Activated naive CD8-positive, alpha-beta T cell treated with anti-CD3 and anti-CD28 coated beads, Interleukin-2, amount 50 U/mL, for 24 hours (primary cell): ENCODE measurements around the gene XK.
"Not testable (repeated sequence)": the region's sequence is repeated elsewhere in the genome, so short reads cannot be mapped to it uniquely, and the experiment has no call there.

Source experiments
- ATAC-seq: fragments of 150-1000 bp; cut with Tn5 transposase; one replicate; pipeline ENCODE4 v1.10.0; 2021
- DNase-seq: peaks from one replicate; pipeline ENCODE4 v3.0.0; 2021
- H3K27ac Mint-ChIP-seq: one replicate; pipeline ENCODE4 v1.8.0; 2021; ENCODE audit warnings: mild to moderate bottlenecking, mixed read lengths
- H3K27me3 Mint-ChIP-seq: one replicate; pipeline ENCODE4 v1.8.0; 2021; ENCODE audit warnings: mixed read lengths
- H3K36me3 Mint-ChIP-seq: one replicate; pipeline ENCODE4 v1.8.0; 2021; ENCODE audit warnings: low read depth, mixed read lengths
- H3K4me1 Mint-ChIP-seq: one replicate; pipeline ENCODE4 v1.8.0; 2021; ENCODE audit warnings: mixed read lengths
- H3K4me3 Mint-ChIP-seq: one replicate; pipeline ENCODE4 v1.8.0; 2021; ENCODE audit warnings: mild to moderate bottlenecking, moderate library complexity, mixed read lengths
- H3K9me3 Mint-ChIP-seq: one replicate; pipeline ENCODE4 v1.8.0; 2021; ENCODE audit warnings: mixed read lengths

The XK gene

DNA sequence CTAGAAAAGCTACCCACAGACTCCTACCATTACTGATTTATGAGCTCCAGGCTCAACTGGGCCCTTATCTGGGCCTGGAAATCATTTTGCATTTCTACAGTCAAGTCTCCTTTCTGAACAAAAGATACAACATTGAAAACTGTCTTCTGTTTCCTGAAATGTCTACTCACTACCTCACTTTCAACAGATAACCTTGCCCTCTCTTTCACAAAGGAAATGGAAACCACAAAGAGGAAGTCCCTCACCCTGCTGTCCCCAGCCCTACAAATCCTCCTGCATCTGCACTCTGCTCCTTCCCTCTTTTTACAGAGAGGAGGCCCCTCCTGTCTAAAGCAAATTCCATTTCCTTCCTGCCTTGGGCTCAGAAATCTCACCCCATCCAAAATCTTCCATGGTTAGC, 69.4 kb downstream of the XK start:
- Mint-ChIP-seq H3K27me3 (no peaks in the 10 kb centered on the region), H3K27ac (no peak overlapping the region), H3K36me3 (no peaks in the 10 kb centered on the region), H3K9me3 (no peaks in the 10 kb centered on the region), H3K4me3 (no peak overlapping the region), H3K4me1 (peaks cover 6% of the 10 kb centered on the region)
- DNase-seq (peak; percentile 12), ATAC-seq (peak; percentile 82)

DNA sequence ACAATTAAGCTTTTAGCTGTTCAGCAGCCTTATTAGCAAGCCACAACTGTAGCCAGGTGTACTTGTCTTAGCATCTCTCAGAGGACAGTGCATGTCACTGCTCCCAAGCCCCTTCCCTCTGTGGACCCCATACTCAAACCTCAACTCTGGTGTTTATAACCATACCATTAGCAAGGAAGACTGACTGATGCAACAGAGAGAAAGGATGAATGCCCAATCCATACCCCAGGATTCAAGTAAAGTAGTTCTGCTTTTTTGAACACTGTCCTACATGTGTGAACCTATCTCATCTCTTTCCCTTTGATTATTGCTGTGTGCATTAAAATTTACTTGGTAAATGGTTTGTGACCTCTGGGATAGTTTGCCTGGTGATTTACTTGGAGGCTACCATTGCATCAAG, 71.5 kb downstream of the XK start:
- DNase-seq, result no peak
- H3K27me3 Mint-ChIP-seq, result no peaks in the 10 kb centered on the region
- no peak overlapping the region for H3K27ac Mint-ChIP-seq
- H3K4me1 Mint-ChIP-seq, result peaks cover 1% of the 10 kb centered on the region
- no peaks in the 10 kb centered on the region for H3K9me3 Mint-ChIP-seq
- no peak overlapping the region for H3K4me3 Mint-ChIP-seq
- ATAC-seq, result no peak
- H3K36me3 Mint-ChIP-seq, result no peaks in the 10 kb centered on the region

DNA sequence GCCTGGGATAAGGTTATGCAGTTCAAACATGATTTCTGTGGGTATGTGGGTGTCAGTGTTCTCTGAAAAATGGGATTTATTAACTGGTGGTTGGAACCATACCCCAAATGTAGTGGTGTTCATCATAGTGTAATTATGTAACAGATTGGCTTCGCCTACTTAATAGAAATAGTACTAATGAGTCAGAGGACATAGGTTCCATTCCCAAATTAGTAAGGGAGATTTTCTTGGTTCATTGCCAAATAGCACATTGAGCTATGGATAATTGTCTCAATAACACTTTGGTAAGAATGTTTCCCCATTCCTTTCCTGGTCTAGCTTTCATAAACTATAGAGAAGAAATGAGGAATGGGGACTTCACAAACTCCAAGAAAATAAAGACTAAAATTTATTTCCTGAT, 73.8 kb downstream of the XK start:
- H3K27ac Mint-ChIP-seq, result no peak overlapping the region
- no peak overlapping the region for H3K4me3 Mint-ChIP-seq
- ATAC-seq (no peak), DNase-seq (no peak)
- H3K27me3 Mint-ChIP-seq, result no peaks in the 10 kb centered on the region
- no peaks in the 10 kb centered on the region for H3K9me3 Mint-ChIP-seq
- H3K36me3 Mint-ChIP-seq, result no peaks in the 10 kb centered on the region
- H3K4me1 Mint-ChIP-seq, result peaks cover 5% of the 10 kb centered on the region

DNA sequence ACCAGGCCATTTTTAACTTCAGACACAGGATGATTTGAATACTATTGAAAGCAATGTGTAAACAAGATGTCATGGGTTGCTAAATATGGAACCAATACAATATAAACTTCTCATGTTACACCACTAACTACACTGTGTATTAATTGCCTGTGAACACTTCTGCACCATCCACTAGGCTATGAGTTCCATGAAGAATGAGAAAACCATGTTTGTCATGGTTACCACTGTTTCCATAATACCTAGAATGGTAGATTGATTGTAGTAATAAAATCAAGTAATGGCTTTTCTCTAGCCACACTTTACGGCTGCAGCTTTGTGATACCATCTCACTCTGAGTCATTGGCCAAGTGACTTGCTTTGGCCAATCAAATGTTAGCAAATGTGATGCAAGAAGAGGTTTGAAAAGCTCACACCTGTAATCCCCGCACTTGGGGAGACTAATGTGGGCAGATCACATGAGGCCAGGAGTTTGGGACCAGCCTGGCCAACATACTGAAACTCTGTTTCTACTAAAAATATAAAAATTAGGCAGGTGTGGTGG, 74.4 kb downstream of the XK start:
- Mint-ChIP-seq H3K9me3 (no peaks in the 10 kb centered on the region), H3K4me3 (no peak overlapping the region), H3K36me3 (no peaks in the 10 kb centered on the region), H3K4me1 (peaks cover 5% of the 10 kb centered on the region), H3K27ac (no peak overlapping the region), H3K27me3 (no peaks in the 10 kb centered on the region)
- ATAC-seq, result peak; percentile 40
- no peak for DNase-seq

DNA sequence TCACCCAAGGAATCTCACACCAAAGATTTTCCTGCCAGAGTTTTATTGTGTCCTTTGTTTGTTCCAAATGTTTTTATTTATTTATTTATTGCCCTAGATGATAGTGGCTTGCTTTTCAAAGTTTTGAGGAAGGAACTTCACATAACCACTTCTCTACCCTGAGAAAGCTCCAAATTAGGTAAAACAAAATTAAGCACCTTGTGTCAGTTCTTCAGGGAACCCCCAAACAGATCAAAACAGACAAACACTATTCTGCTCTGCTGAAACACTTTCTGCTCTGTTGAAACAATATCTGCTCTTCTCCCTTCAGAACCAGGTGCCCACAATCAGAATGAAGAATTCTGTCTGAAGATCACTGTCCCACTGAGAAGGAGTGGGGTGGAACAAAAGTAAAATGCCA, 77.8 kb downstream of the XK start:
- Mint-ChIP-seq H3K4me1 (peaks cover 13% of the 10 kb centered on the region), H3K9me3 (no peaks in the 10 kb centered on the region), H3K4me3 (no peak overlapping the region), H3K27ac (peak overlapping the region; percentile 54), H3K27me3 (no peaks in the 10 kb centered on the region), H3K36me3 (peaks cover 1% of the 10 kb centered on the region)
- ATAC-seq (no peak), DNase-seq (no peak)

DNA sequence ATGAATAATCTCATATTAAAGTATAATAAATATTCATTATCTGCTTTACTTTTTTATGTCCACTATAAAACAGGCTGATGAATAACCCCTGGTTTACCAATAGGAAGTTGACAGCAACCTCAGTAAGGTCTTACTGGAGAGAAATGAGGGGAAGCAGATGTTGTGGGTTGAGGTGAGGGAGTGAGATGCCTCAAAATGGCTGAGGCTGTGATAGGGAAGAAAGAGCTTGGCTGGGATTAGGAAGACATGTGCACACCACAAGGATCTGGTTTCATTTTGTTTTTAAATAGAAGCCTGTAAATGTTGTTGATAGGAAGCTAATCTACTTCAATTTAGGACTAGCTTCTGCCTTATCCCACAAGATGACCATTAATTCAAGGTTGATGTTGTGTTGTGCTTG, 79.9 kb downstream of the XK start:
- peaks cover 1% of the 10 kb centered on the region for H3K36me3 Mint-ChIP-seq
- H3K27ac Mint-ChIP-seq, result peak overlapping the region; percentile 18
- H3K4me3 Mint-ChIP-seq, result no peak overlapping the region
- ATAC-seq, result no peak
- no peak for DNase-seq
- H3K9me3 Mint-ChIP-seq, result no peaks in the 10 kb centered on the region
- H3K27me3 Mint-ChIP-seq, result no peaks in the 10 kb centered on the region
- H3K4me1 Mint-ChIP-seq, result peaks cover 12% of the 10 kb centered on the region

DNA sequence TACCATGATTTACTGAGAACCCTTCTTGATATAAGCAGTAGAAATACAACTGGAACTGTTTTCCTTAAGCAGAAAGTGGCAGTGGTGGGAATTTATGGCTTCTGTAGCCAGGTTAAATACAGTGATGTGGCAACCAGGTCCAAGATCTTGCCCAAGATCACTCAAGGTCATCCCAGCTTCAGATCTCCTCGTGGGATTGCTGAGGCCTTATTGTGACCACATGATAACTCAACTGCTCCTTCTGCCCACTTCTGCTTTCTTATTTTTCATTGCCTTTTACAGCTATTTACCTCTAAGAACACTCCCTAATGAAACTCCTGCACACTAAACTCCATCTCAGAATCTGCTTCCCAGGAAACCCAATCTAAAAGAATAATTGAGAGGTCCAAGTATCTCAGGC, 81.8 kb downstream of the XK start:
- no peak for ATAC-seq
- DNase-seq, result no peak
- Mint-ChIP-seq H3K4me3 (no peak overlapping the region), H3K4me1 (peaks cover 12% of the 10 kb centered on the region), H3K27ac (no peak overlapping the region), H3K9me3 (no peaks in the 10 kb centered on the region), H3K36me3 (peaks cover 1% of the 10 kb centered on the region), H3K27me3 (no peaks in the 10 kb centered on the region)

DNA sequence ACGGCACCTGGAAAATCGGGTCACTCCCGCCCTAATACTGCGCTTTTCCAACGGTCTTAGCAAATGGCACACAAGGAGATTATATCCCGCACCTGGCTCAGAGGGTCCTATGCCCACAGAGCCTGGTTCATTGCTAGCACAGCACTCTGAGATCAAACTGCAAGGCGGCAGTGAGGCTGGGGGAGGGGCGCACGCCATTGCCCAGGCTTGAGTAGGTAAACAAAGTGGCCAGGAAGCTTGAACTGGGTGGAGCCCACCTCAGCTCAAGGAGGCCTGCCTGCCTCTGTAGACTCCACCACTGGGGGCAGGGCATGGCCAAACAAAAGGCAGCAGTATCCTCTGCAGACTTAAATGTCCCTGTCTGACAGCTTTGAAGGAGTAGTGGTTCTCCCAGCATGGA, 83.3 kb downstream of the XK start:
- not testable (repeated sequence) for DNase-seq, H3K4me1 Mint-ChIP-seq, H3K4me3 Mint-ChIP-seq, H3K36me3 Mint-ChIP-seq, H3K27me3 Mint-ChIP-seq, H3K27ac Mint-ChIP-seq, H3K9me3 Mint-ChIP-seq, ATAC-seq

DNA sequence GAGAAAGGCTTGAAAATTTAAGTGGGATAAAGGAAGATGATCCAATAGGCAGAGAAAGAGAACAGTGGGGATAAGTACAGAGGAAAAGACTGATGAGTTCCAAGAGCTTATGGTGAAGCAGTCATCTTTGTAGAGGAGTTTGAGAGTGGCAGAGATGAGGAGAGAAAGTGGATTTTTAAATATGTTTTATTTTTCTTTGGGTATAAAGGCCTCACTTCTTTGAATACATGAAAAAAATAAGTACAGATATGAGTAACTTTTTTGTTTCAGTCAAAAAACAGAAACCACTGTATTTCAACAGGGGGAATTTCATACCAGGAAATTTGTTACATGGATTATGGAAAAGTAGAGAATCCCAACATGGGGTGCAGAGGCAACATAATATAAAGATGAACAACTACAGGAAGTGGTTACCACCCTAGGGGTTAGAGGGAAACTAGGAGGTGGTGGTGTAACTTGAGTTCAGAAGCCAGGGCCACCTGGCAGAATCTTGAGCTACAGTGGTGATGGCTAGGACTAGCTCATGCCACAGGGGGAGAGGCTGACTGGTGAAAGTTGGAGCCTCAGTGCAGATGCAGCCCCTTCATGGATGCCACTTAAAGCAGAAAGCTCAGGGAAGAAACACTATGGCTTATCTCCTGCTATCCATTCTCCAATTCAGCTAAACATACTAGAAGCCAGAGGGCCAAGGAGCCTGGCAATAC, 90.8 kb downstream of the XK start:
- DNase-seq (no peak), ATAC-seq (peak; percentile 73)
- Mint-ChIP-seq H3K4me1 (peaks cover 25% of the 10 kb centered on the region), H3K27me3 (no peaks in the 10 kb centered on the region), H3K4me3 (no peak overlapping the region), H3K27ac (peak overlapping the region; percentile 55), H3K36me3 (no peaks in the 10 kb centered on the region), H3K9me3 (no peaks in the 10 kb centered on the region)

DNA sequence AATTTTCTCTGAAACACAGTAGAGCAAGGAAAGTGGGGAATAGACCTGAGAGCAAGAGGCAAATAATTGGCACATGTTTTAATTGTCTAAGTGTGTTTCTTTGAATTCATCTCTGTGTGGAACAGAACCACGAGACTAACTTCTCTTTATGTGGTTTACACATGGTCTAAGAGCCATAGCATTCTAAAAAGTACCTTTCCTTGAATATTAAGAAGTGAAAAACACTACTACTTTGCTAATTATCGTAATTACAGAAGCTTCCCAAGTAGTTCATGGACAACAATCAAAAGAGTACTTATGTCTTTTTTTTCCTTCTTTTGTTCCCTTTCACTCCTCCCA, 91.4 kb downstream of the XK start:
- no peak for DNase-seq
- Mint-ChIP-seq H3K4me1 (peaks cover 25% of the 10 kb centered on the region), H3K9me3 (no peaks in the 10 kb centered on the region), H3K36me3 (no peaks in the 10 kb centered on the region), H3K4me3 (no peak overlapping the region), H3K27me3 (no peaks in the 10 kb centered on the region), H3K27ac (no peak overlapping the region)
- ATAC-seq, result no peak

DNA sequence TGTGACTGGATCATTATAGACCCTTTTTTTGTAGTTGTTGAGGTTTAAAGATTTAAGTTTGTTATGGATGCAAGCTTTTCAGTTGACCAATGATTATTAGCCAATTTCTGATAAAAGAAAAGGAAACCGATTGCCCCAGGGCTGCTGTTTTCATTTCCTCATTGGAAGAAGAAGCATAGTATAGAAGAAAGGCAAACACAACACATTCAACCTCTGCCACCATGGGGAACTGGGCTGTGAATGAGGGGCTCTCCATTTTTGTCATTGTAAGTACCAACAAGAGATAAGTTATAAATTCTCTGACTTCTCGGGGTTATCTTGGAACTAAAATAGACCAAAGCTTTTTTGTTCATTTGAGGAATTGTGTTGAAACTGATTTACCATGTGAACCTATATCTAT, 94.3 kb downstream of the XK start, which contains the start of gene CYBB:
TSS of gene CYBB (plus strand) at position 203 of the 400 bp plus-strand sequence. CDS start at position 222, 19 bp downstream.
- Mint-ChIP-seq H3K4me3 (peak within 1 kb of the TSS; percentile 55), H3K27ac (peak within 1 kb of the TSS; percentile 49)
- no peak for ATAC-seq

DNA sequence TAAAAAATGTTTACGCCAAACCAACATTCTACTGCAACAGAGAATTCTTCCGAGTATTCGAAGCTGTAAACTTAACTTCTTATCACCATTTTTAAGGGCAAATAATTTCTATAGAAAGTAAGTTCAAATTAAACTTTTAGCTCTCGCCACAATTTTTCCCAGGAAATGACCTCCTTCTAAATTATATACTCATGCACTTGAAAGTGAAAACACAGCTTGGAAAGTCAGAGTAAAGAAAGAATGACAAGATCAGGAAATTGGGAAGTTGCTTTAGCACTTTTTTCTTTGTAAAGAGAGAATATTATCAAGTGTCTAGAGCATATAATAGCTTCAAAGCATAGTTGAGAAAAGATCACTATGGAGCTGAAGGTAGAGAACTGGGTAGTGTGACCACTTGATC, 95.5 kb downstream of the XK start:
- H3K27ac Mint-ChIP-seq, result no peak overlapping the region
- ATAC-seq (no peak), DNase-seq (no peak)
- no peaks in the 10 kb centered on the region for H3K36me3 Mint-ChIP-seq
- H3K27me3 Mint-ChIP-seq, result no peaks in the 10 kb centered on the region
- H3K4me3 Mint-ChIP-seq, result peak overlapping the region; percentile 32
- no peaks in the 10 kb centered on the region for H3K9me3 Mint-ChIP-seq
- H3K4me1 Mint-ChIP-seq, result peaks cover 23% of the 10 kb centered on the region

More for the DNA sequence above, 94.3 kb downstream of the XK start, which contains the start of gene CYBB:
- DNase-seq, result no peak
- no peaks in the 10 kb centered on the region for H3K27me3 Mint-ChIP-seq
- no peaks in the 10 kb centered on the region for H3K9me3 Mint-ChIP-seq
- H3K4me1 Mint-ChIP-seq, result peaks cover 27% of the 10 kb centered on the region
- no peaks in the 10 kb centered on the region for H3K36me3 Mint-ChIP-seq
